Testis (tissue), 2 donors: Measurements from ENCODE around the gene ANAPC5.

ENCODE experiments used
- CTCF ChIP-seq, 3 experiments: fragments of 450-650 bp in 2 of 3; fragments of 200-600 bp in 1 of 3; sonication (generic) in 1 of 3; IDR thresholded peaks; one replicate each; pipeline ENCODE4 v1.5.1; 2016 to 2019; ENCODE audit warnings: antibody characterized with exemption in 3 of 3, mild to moderate bottlenecking in 2 of 3, moderate library complexity in 1 of 3
- POLR2A ChIP-seq: fragments of 450-650 bp; IDR thresholded peaks from one replicate; pipeline ENCODE4 v1.6.1; 2017; ENCODE audit warnings: antibody characterized with exemption, mild to moderate bottlenecking, moderate library complexity

DNA sequence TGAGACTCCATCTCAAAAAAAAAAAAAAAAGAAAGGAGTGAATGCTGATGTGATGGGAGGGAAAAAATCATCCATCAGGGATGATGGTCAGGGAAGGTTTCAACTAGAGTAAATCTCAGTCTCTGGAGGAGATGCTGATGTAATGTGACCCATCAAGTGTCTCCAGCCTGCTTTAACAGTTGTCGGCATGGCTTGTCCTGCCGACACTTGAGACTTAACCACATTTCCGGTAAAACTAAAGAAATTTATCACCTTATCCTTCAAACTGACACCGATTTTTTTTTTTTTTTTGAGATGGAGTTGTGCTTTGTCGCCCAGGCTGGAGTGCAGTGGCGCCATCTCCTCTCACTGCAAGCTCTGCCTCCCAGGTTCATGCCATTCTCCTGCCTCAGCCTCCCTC, 21.5 kb upstream of the ANAPC5 start:
- TF ChIP-seq POLR2A (no peak), CTCF (IDR thresholded peaks at IDR 0.05) (no peak)
